ENCODE measurements around the gene PTGR1. TPM values are rescaled to one million over a fixed set of nuclear protein-coding genes. Genes with fewer than 3 reads are reported as not detected.

The PTGR1 gene
- total and polyA plus RNA-seq, 2 experiments from 2014 or later, result 19.1 to 24.7 TPM

DNA sequence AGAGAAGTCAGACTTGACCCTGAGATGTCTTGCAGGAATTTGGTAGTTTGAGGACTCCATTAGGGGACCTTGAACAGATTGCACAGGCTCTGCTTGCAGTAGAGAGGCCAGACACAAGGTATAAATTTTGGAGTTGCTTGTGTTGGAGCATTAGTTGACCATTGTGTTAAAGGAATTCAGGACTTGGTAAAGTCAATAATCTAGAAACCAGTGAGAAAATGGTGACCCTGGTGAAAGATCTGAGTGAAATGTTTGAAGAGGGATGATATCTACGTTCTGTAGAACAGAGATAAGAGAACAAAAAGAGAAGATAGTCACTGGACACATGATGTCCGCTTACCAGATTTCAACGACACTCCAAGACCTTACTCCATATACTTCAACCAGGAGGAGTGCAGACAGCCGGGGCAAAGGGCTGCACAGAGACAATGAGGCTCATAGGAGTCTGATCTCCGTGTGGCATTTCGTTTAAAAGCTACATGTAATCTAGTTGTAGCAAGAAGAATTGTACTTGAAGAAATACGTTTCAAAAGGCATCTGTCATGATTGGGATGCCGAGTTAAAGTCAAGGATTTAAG, 44.8 kb upstream of the PTGR1 start:
- Mint-ChIP-seq H3K27ac (no peak overlapping the region), H3K36me3 (ENCODE audit: low read depth) (peaks cover 28% of the 10 kb centered on the region; the same call in 2 of the 3 replicates)
- H3K79me2 ChIP-seq (replicated peaks; ENCODE audit: insufficient read depth), result peaks cover 13% of the 10 kb centered on the region

More for the DNA sequence above, 44.8 kb upstream of the PTGR1 start:
- Histone ChIP-seq H3F3A (replicated peaks; ENCODE audit: low read depth) (no peaks in the 10 kb centered on the region), H3K36me3 (ENCODE audit: insufficient read depth) (0 out of 2 replicates have a peak, but pooled peaks cover 6% of the 10 kb centered on the region), H3K4me3 (no peak overlapping the region), H2AFZ (no peak overlapping the region), H4K20me1 (replicated peaks; ENCODE audit: insufficient read depth) (no peaks in the 10 kb centered on the region), H3K4me2 (no peak overlapping the region), H3K9me2 (ENCODE audit: insufficient read depth) (no peaks in the 10 kb centered on the region), H3K27me3 (ENCODE audit: insufficient read depth) (no peaks in the 10 kb centered on the region), H3K4me1 (ENCODE audit: insufficient read depth) (no peaks in the 10 kb centered on the region), H3K27ac (ENCODE audit: low read depth) (no peak overlapping the region)
- H3K9me3 Mint-ChIP-seq, result no peaks in the 10 kb centered on the region; the same call in 1 of the 3 replicates
- ATAC-seq, result no peak
- H3K27me3 Mint-ChIP-seq (ENCODE audit: insufficient read depth, low read depth, poor library complexity), result no peaks in the 10 kb centered on the region
- no peak for DNase-seq (ENCODE audit: low spot score)
- no peak overlapping the region for H3K4me3 Mint-ChIP-seq
- TF ChIP-seq REST (IDR thresholded peaks at IDR 0.05; ENCODE audit: unreplicated experiment) (no peak), CTCF (conservative IDR thresholded peaks at IDR 0.05; ENCODE audit: low read depth in 2 of 2) (no peak), JUNB (IDR thresholded peaks at IDR 0.05; ENCODE audit: unreplicated experiment) (no peak)
- no peaks in the 10 kb centered on the region for H3K4me1 Mint-ChIP-seq

Data from GM23338 (cell line).